GM18861 (cell line): Measurements from ENCODE around the gene ARHGAP42.
"Not testable (repeated sequence)": the region's sequence is repeated elsewhere in the genome, so short reads cannot be mapped to it uniquely, and the experiment has no call there.

Experiments used
- ATAC-seq: cut with Tn5 transposase; IDR thresholded peaks from one replicate; pipeline ENCODE4 v1.9.1; 2021; ENCODE audit not compliant: unreplicated experiment

Gene ARHGAP42

GRCh38 chr11:100719809-100720221 is 32.7 kb downstream of the ARHGAP42 start:
- no peak for ATAC-seq

- no peak for ATAC-seq
Measured at GRCh38 chr11:100726680-100727079, 39.6 kb downstream of the ARHGAP42 start.

- ATAC-seq, result no peak
Measured at GRCh38 chr11:100727410-100727809, 40.3 kb downstream of the ARHGAP42 start.

GRCh38 chr11:100730266-100730665 is 43.2 kb downstream of the ARHGAP42 start:
- no peak for ATAC-seq

- ATAC-seq, result no peak
Measured at GRCh38 chr11:100731471-100731870, 44.4 kb downstream of the ARHGAP42 start.

GRCh38 chr11:100732949-100733348 is 45.9 kb downstream of the ARHGAP42 start:
- ATAC-seq, result no peak

- no peak for ATAC-seq
Measured at GRCh38 chr11:100734743-100735527, 47.8 kb downstream of the ARHGAP42 start.

GRCh38 chr11:100735949-100736675 is 49.0 kb downstream of the ARHGAP42 start:
- no peak for ATAC-seq

GRCh38 chr11:100738701-100739270 is 51.7 kb downstream of the ARHGAP42 start:
- no peak for ATAC-seq

- no peak for ATAC-seq
Measured at GRCh38 chr11:100739666-100740065, 52.6 kb downstream of the ARHGAP42 start.

GRCh38 chr11:100740440-100740839 is 53.4 kb downstream of the ARHGAP42 start:
- no peak for ATAC-seq

- ATAC-seq, result no peak
Measured at GRCh38 chr11:100741866-100742625, 55.0 kb downstream of the ARHGAP42 start.

GRCh38 chr11:100746448-100746847 is 59.4 kb downstream of the ARHGAP42 start:
- no peak for ATAC-seq

- ATAC-seq, result no peak
Measured at GRCh38 chr11:100748153-100748552, 61.1 kb downstream of the ARHGAP42 start.

- not testable (repeated sequence) for ATAC-seq
Measured at GRCh38 chr11:100749887-100750565, 62.9 kb downstream of the ARHGAP42 start.

GRCh38 chr11:100750566-100750891 is 63.4 kb downstream of the ARHGAP42 start:
- ATAC-seq, result not testable (repeated sequence)

- ATAC-seq, result no peak
Measured at GRCh38 chr11:100752371-100753171, 65.5 kb downstream of the ARHGAP42 start.

GRCh38 chr11:100753172-100753543 is 66.1 kb downstream of the ARHGAP42 start:
- ATAC-seq, result no peak

GRCh38 chr11:100753571-100753970 is 66.5 kb downstream of the ARHGAP42 start:
- ATAC-seq, result no peak

- ATAC-seq, result no peak
Measured at GRCh38 chr11:100756559-100756958, 69.5 kb downstream of the ARHGAP42 start.
